Activated naive CD4-positive, alpha-beta T cell treated with anti-CD3 and anti-CD28 coated beads, Interleukin-2, amount 10 ng/mL, durations not matched to agents 7 days and 5 days (primary cell): ENCODE results near the gene SPIRE1.
"Not testable (repeated sequence)": the region's sequence is repeated elsewhere in the genome, so short reads cannot be mapped to it uniquely, and the experiment has no call there.

Experiments used
- CTCF ChIA-PET: fragments of 350-600 bp; sonication (Branson Sonifier 250); formaldehyde crosslinking; loops from one replicate; lab custom pipeline; 2021; ENCODE audit warnings: antibody characterized with exemption; lab: Charles Lee
- DNase-seq: peaks from one replicate; pipeline ENCODE4 v3.0.0-alpha.2; 2020
- H3K27ac Mint-ChIP-seq: one replicate; pipeline ENCODE4 v1.8.0; 2021; ENCODE audit warnings: mild to moderate bottlenecking, moderate library complexity, mixed read lengths
- H3K27me3 Mint-ChIP-seq: one replicate; pipeline ENCODE4 v1.8.0; 2021; ENCODE audit warnings: mild to moderate bottlenecking, mixed read lengths
- H3K36me3 Mint-ChIP-seq: one replicate; pipeline ENCODE4 v1.8.0; 2021; ENCODE audit warnings: mixed read lengths
- H3K4me1 Mint-ChIP-seq: one replicate; pipeline ENCODE4 v1.8.0; 2021; ENCODE audit warnings: mixed read lengths
- H3K4me3 Mint-ChIP-seq: one replicate; pipeline ENCODE4 v1.8.0; 2021; ENCODE audit warnings: mild to moderate bottlenecking, moderate library complexity, mixed read lengths
- H3K9me3 Mint-ChIP-seq: one replicate; pipeline ENCODE4 v1.8.0; 2021; ENCODE audit warnings: mixed read lengths

Gene SPIRE1

GRCh38 chr18:12638644-12639124 lies 19.2 kb downstream of the SPIRE1 start:
- H3K4me1 Mint-ChIP-seq, result no peaks in the 10 kb centered on the region
- no peaks in the 10 kb centered on the region for H3K36me3 Mint-ChIP-seq
- no peak overlapping the region for H3K27ac Mint-ChIP-seq
- no peaks in the 10 kb centered on the region for H3K9me3 Mint-ChIP-seq
- H3K27me3 Mint-ChIP-seq, result peaks cover 18% of the 10 kb centered on the region
- no peak for DNase-seq
- CTCF ChIA-PET, result no interaction called here
- H3K4me3 Mint-ChIP-seq, result no peak overlapping the region

- CTCF ChIA-PET, result no interaction called here
- Mint-ChIP-seq H3K27ac (no peak overlapping the region), H3K27me3 (peaks cover 18% of the 10 kb centered on the region), H3K36me3 (no peaks in the 10 kb centered on the region), H3K4me3 (no peak overlapping the region), H3K4me1 (no peaks in the 10 kb centered on the region), H3K9me3 (no peaks in the 10 kb centered on the region)
- no peak for DNase-seq
Observed at GRCh38 chr18:12637901-12638643, 19.8 kb downstream of the SPIRE1 start.

GRCh38 chr18:12637393-12637792 lies 20.5 kb downstream of the SPIRE1 start:
- DNase-seq, result no peak
- no peaks in the 10 kb centered on the region for H3K4me1 Mint-ChIP-seq
- CTCF ChIA-PET, result no interaction called here
- H3K27me3 Mint-ChIP-seq, result peaks cover 17% of the 10 kb centered on the region
- H3K36me3 Mint-ChIP-seq, result no peaks in the 10 kb centered on the region
- H3K27ac Mint-ChIP-seq, result no peak overlapping the region
- H3K9me3 Mint-ChIP-seq, result no peaks in the 10 kb centered on the region
- no peak overlapping the region for H3K4me3 Mint-ChIP-seq

- peaks cover 2% of the 10 kb centered on the region for H3K9me3 Mint-ChIP-seq
Observed at GRCh38 chr18:12631831-12632477, 26.0 kb downstream of the SPIRE1 start.

GRCh38 chr18:12630136-12630535 lies 27.8 kb downstream of the SPIRE1 start:
- no peak for DNase-seq
- H3K4me3 Mint-ChIP-seq, result no peak overlapping the region
- CTCF ChIA-PET, result interaction anchor here (0.6 kb wide), 1 partner anchor 1054 kb away, joined by 3 read pairs; no protein-coding TSS in a partner anchor

More at GRCh38 chr18:12631831-12632477, 26.0 kb downstream of the SPIRE1 start:
- H3K4me3 Mint-ChIP-seq, result no peak overlapping the region
- CTCF ChIA-PET, result no interaction called here
- H3K27ac Mint-ChIP-seq, result no peak overlapping the region
- no peaks in the 10 kb centered on the region for H3K36me3 Mint-ChIP-seq
- peaks cover 10% of the 10 kb centered on the region for H3K27me3 Mint-ChIP-seq
- H3K4me1 Mint-ChIP-seq, result no peaks in the 10 kb centered on the region
- no peak for DNase-seq

GRCh38 chr18:12628706-12629702 lies 28.9 kb downstream of the SPIRE1 start:
- no peaks in the 10 kb centered on the region for H3K4me1 Mint-ChIP-seq
- peaks cover 10% of the 10 kb centered on the region for H3K27me3 Mint-ChIP-seq
- no peak overlapping the region for H3K4me3 Mint-ChIP-seq
- peaks cover 2% of the 10 kb centered on the region for H3K9me3 Mint-ChIP-seq
- DNase-seq, result no peak
- no peaks in the 10 kb centered on the region for H3K36me3 Mint-ChIP-seq
- H3K27ac Mint-ChIP-seq, result no peak overlapping the region
- CTCF ChIA-PET, result no interaction called here

More at GRCh38 chr18:12630136-12630535, 27.8 kb downstream of the SPIRE1 start:
- no peak overlapping the region for H3K27ac Mint-ChIP-seq
- no peaks in the 10 kb centered on the region for H3K4me1 Mint-ChIP-seq
- H3K27me3 Mint-ChIP-seq, result peaks cover 10% of the 10 kb centered on the region
- H3K9me3 Mint-ChIP-seq, result peaks cover 2% of the 10 kb centered on the region
- H3K36me3 Mint-ChIP-seq, result no peaks in the 10 kb centered on the region

- CTCF ChIA-PET, H3K36me3 Mint-ChIP-seq, H3K27me3 Mint-ChIP-seq, H3K27ac Mint-ChIP-seq, DNase-seq, H3K9me3 Mint-ChIP-seq, H3K4me3 Mint-ChIP-seq, H3K4me1 Mint-ChIP-seq: not testable (repeated sequence)
Observed at GRCh38 chr18:12627199-12627598, 30.7 kb downstream of the SPIRE1 start.

GRCh38 chr18:12625241-12625640 lies 32.7 kb downstream of the SPIRE1 start:
- Mint-ChIP-seq H3K4me3 (no peak overlapping the region), H3K27me3 (peaks cover 4% of the 10 kb centered on the region), H3K9me3 (peaks cover 2% of the 10 kb centered on the region), H3K4me1 (no peaks in the 10 kb centered on the region), H3K27ac (no peak overlapping the region), H3K36me3 (no peaks in the 10 kb centered on the region)
- DNase-seq, result no peak
- CTCF ChIA-PET, result no interaction called here

GRCh38 chr18:12621742-12622306 lies 36.1 kb downstream of the SPIRE1 start:
- Mint-ChIP-seq H3K27ac (no peak overlapping the region), H3K9me3 (no peaks in the 10 kb centered on the region), H3K4me1 (no peaks in the 10 kb centered on the region), H3K36me3 (no peaks in the 10 kb centered on the region), H3K4me3 (no peak overlapping the region), H3K27me3 (no peaks in the 10 kb centered on the region)
- no peak for DNase-seq
- CTCF ChIA-PET, result no interaction called here

- H3K4me3 Mint-ChIP-seq, result no peak overlapping the region
Observed at GRCh38 chr18:12615748-12616147, 42.2 kb downstream of the SPIRE1 start.

GRCh38 chr18:12608301-12608700 lies 49.6 kb downstream of the SPIRE1 start:
- H3K4me3 Mint-ChIP-seq, result no peak overlapping the region
- H3K9me3 Mint-ChIP-seq, result no peaks in the 10 kb centered on the region
- no peaks in the 10 kb centered on the region for H3K36me3 Mint-ChIP-seq
- no peak for DNase-seq
- H3K27ac Mint-ChIP-seq, result no peak overlapping the region
- CTCF ChIA-PET, result no interaction called here
- peaks cover 13% of the 10 kb centered on the region for H3K27me3 Mint-ChIP-seq
- H3K4me1 Mint-ChIP-seq, result no peaks in the 10 kb centered on the region

More at GRCh38 chr18:12615748-12616147, 42.2 kb downstream of the SPIRE1 start:
- Mint-ChIP-seq H3K9me3 (no peaks in the 10 kb centered on the region), H3K27me3 (peaks cover 1% of the 10 kb centered on the region), H3K4me1 (no peaks in the 10 kb centered on the region), H3K27ac (no peak overlapping the region), H3K36me3 (no peaks in the 10 kb centered on the region)
- CTCF ChIA-PET, result no interaction called here
- no peak for DNase-seq

- CTCF ChIA-PET, result no interaction called here
- DNase-seq, result no peak
- H3K4me3 Mint-ChIP-seq, result no peak overlapping the region
- no peaks in the 10 kb centered on the region for H3K9me3 Mint-ChIP-seq
- H3K27ac Mint-ChIP-seq, result no peak overlapping the region
- no peaks in the 10 kb centered on the region for H3K36me3 Mint-ChIP-seq
- H3K27me3 Mint-ChIP-seq, result peaks cover 13% of the 10 kb centered on the region
- H3K4me1 Mint-ChIP-seq, result peaks cover 3% of the 10 kb centered on the region
Observed at GRCh38 chr18:12606592-12607315, 51.2 kb downstream of the SPIRE1 start.

GRCh38 chr18:12604445-12605007 lies 53.4 kb downstream of the SPIRE1 start:
- no peak overlapping the region for H3K27ac Mint-ChIP-seq
- peaks cover 5% of the 10 kb centered on the region for H3K4me1 Mint-ChIP-seq
- H3K27me3 Mint-ChIP-seq, result peaks cover 6% of the 10 kb centered on the region
- no peaks in the 10 kb centered on the region for H3K36me3 Mint-ChIP-seq
- DNase-seq, result no peak
- CTCF ChIA-PET, result no interaction called here
- H3K9me3 Mint-ChIP-seq, result no peaks in the 10 kb centered on the region
- H3K4me3 Mint-ChIP-seq, result no peak overlapping the region
